AG04449 (cell line): ENCODE results near the gene YLPM1.
A peak's percentile ranks its signal among the peaks of the same experiment; 100 is the strongest.

Source experiments
- CTCF ChIA-PET: fragments of 350-600 bp; formaldehyde crosslinking; extraction: SDS; loops from one replicate; lab custom pipeline; 2021; ENCODE audit warnings: antibody characterized with exemption; lab: Yijun Ruan, JAX
- POLR2A ChIA-PET: fragments of 400-600, 350-600 bp; formaldehyde crosslinking; extraction: SDS; loops from one replicate; lab custom pipeline; 2020; ENCODE audit warnings: antibody characterized with exemption, inconsistent platforms; lab: Yijun Ruan, JAX
- DNase-seq: peaks from one replicate; pipeline ENCODE4 v3.0.0-alpha.2; 2010; ENCODE audit warnings: low read depth, low spot score
- H3K4me3 ChIP-seq: 2 replicates; pipeline ENCODE4 v1.5.1; 2011; ENCODE audit warnings: low read depth, mild to moderate bottlenecking, control low read depth, low read length
- TF ChIP-seq, protein P1 (sequence below): IDR thresholded peaks from one replicate; pipeline ENCODE4 v1.5.1; 2011; ENCODE audit warnings: mild to moderate bottlenecking, moderate library complexity, low read length, control low read depth, inconsistent platforms; ENCODE audit not compliant: insufficient read depth; ENCODE audit errors: missing control alignments

The YLPM1 gene

GRCh38 chr14:74735125-74735524 is 28.0 kb upstream of the YLPM1 start:
- CTCF ChIA-PET, result no interaction called here
- DNase-seq, result no peak
- POLR2A ChIA-PET, result interaction anchor here (0.7 kb wide), 1 partner anchor 52 kb away, joined by 3 read pairs; no protein-coding TSS in a partner anchor
- no peak overlapping the region for H3K4me3 ChIP-seq
- TF ChIP-seq, protein P1, sequence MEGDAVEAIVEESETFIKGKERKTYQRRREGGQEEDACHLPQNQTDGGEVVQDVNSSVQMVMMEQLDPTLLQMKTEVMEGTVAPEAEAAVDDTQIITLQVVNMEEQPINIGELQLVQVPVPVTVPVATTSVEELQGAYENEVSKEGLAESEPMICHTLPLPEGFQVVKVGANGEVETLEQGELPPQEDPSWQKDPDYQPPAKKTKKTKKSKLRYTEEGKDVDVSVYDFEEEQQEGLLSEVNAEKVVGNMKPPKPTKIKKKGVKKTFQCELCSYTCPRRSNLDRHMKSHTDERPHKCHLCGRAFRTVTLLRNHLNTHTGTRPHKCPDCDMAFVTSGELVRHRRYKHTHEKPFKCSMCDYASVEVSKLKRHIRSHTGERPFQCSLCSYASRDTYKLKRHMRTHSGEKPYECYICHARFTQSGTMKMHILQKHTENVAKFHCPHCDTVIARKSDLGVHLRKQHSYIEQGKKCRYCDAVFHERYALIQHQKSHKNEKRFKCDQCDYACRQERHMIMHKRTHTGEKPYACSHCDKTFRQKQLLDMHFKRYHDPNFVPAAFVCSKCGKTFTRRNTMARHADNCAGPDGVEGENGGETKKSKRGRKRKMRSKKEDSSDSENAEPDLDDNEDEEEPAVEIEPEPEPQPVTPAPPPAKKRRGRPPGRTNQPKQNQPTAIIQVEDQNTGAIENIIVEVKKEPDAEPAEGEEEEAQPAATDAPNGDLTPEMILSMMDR, result no peak

GRCh38 chr14:74737753-74738325 is 25.3 kb upstream of the YLPM1 start:
- DNase-seq, result no peak
- no peak overlapping the region for H3K4me3 ChIP-seq
- TF ChIP-seq, protein P1, result no peak
- CTCF ChIA-PET, result interaction anchor here (1.4 kb wide), 1 partner anchor 25 kb away, joined by 3 read pairs; no protein-coding TSS in a partner anchor
- POLR2A ChIA-PET, result no interaction called here

GRCh38 chr14:74739293-74740030 is 23.7 kb upstream of the YLPM1 start:
- TF ChIP-seq, protein P1, result no peak
- DNase-seq, result no peak
- no peak overlapping the region for H3K4me3 ChIP-seq
- POLR2A ChIA-PET, result no interaction called here
- CTCF ChIA-PET, result interaction anchor here (1.3 kb wide), 1 partner anchor 8 kb away, joined by 5 read pairs; no protein-coding TSS in a partner anchor

DNA sequence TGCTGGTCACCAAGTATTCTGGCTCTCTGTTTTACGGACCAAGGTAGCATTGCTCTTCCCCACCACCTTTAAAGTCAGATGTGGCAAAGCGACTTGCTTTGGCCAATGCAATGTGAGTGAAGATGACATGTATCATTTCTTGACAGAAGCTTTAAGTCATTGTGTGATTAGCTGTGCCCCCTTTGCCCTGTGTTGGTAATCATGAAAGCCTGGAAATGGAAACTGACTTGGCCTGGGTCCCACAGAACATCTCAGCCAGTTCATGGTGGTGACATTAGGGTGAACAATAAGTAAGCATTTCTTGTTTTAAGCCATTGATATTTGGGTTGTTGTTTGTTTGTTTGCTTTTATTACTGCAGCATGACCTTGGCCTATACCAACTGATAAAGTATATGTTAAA is 15.9 kb upstream of the YLPM1 start:
- no peak for DNase-seq
- CTCF ChIA-PET, result no interaction called here
- no peak overlapping the region for H3K4me3 ChIP-seq
- POLR2A ChIA-PET, result no interaction called here
- TF ChIP-seq, protein P1, result no peak

GRCh38 chr14:74754157-74754556 is 9.0 kb upstream of the YLPM1 start:
- ChIA-PET POLR2A (no interaction called here), CTCF (interaction anchor here (1.3 to 2.6 kb wide), 4 partner anchors 9 to 145 kb away, joined by 3 to 16 read pairs (median 5); partner anchors contain the start of genes LTBP2 and YLPM1)
- no peak overlapping the region for H3K4me3 ChIP-seq
- DNase-seq, result peak; percentile 40
- TF ChIP-seq, protein P1, result no peak

- ChIA-PET CTCF (interaction anchor here (1.3 to 1.9 kb wide), 3 partner anchors 24 to 145 kb away, joined by 3 to 6 read pairs (median 4); partner anchors contain the start of gene LTBP2), POLR2A (no interaction called here)
- DNase-seq, result no peak
- no peak overlapping the region for H3K4me3 ChIP-seq
- TF ChIP-seq, protein P1, result no peak
Measured at GRCh38 chr14:74754899-74755298, 8.2 kb upstream of the YLPM1 start.
